ENCODE data around the gene TMUB1. TPM values are rescaled to one million over a fixed set of nuclear protein-coding genes. Genes with fewer than 3 reads are reported as not detected.

The TMUB1 gene
- total and polyA plus RNA-seq, 4 donors = 32.8 to 104 (median 46.6) TPM

DNA sequence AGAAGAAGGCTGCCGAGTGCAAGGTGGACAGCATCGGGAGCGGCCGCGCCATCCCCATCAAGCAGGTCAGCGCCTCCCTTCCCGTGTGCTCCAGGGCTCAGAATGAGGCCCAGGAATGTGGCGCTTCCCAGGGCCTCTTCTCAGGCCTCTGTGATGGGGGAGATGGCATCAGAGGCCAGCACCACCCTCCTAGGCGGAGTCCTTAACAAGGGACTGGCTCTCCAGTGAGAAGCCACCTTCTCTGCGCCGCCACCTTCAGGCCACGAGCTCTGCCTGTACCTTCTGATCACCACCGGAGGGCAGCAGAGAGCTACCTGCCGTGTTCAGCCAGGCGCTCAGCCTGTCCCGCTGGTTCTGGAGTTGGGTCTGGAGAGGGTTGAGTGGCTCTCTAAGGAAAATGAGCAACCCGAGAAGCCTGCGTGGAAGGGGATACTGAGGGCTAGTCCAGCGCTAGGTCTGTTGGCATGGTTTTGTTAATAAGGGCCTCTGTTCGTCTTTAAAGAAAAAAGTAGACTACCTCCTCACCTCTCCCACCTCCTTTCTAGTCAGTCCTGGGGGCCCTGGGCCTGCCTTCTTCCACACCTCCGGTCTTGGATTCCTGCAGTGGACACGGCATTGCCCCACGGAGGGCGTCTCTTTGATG is 40.6 kb upstream of the TMUB1 start:
- Histone ChIP-seq H3K4me3 (no peak overlapping the region), H3K36me3 (ENCODE audit: control insufficient read depth in 4 of 4, insufficient read depth in 4 of 4, low read length in 4 of 4) (peaks cover 0 to 70% (median 19%) of the 10 kb centered on the region in 4 donors), H3K9ac (ENCODE audit: insufficient read depth in 1 of 2, low read length in 2 of 2) (no peak overlapping the region), H3K27me3 (ENCODE audit: control insufficient read depth in 3 of 3, insufficient read depth in 3 of 3, low read length in 2 of 3) (no peaks in the 10 kb centered on the region), H3K4me1 (ENCODE audit: control insufficient read depth in 5 of 5, insufficient read depth in 5 of 5, low read length in 5 of 5) (peaks cover 0 to 7% (median 0%) of the 10 kb centered on the region in 5 donors), H3K27ac (ENCODE audit: low read depth in 1 of 2, low read length in 1 of 2) (no peak overlapping the region), H3K9me3 (ENCODE audit: control insufficient read depth in 4 of 4, insufficient read depth in 3 of 4, low read length in 3 of 4) (no peaks in the 10 kb centered on the region)
- ATAC-seq (ENCODE audit: insufficient read depth, low FRiP score) (peak; percentile 84), DNase-seq (peak; percentile 86 to 90 (median 88))
- 49 to 58% methylated on average over 24 of the region's 24 CpGs for WGBS, 2 donors
- TF ChIP-seq, protein P1, sequence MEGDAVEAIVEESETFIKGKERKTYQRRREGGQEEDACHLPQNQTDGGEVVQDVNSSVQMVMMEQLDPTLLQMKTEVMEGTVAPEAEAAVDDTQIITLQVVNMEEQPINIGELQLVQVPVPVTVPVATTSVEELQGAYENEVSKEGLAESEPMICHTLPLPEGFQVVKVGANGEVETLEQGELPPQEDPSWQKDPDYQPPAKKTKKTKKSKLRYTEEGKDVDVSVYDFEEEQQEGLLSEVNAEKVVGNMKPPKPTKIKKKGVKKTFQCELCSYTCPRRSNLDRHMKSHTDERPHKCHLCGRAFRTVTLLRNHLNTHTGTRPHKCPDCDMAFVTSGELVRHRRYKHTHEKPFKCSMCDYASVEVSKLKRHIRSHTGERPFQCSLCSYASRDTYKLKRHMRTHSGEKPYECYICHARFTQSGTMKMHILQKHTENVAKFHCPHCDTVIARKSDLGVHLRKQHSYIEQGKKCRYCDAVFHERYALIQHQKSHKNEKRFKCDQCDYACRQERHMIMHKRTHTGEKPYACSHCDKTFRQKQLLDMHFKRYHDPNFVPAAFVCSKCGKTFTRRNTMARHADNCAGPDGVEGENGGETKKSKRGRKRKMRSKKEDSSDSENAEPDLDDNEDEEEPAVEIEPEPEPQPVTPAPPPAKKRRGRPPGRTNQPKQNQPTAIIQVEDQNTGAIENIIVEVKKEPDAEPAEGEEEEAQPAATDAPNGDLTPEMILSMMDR (IDR thresholded peaks at IDR 0.05; ENCODE audit: control extremely low read depth, extremely low read depth) = peak; percentile 98

DNA sequence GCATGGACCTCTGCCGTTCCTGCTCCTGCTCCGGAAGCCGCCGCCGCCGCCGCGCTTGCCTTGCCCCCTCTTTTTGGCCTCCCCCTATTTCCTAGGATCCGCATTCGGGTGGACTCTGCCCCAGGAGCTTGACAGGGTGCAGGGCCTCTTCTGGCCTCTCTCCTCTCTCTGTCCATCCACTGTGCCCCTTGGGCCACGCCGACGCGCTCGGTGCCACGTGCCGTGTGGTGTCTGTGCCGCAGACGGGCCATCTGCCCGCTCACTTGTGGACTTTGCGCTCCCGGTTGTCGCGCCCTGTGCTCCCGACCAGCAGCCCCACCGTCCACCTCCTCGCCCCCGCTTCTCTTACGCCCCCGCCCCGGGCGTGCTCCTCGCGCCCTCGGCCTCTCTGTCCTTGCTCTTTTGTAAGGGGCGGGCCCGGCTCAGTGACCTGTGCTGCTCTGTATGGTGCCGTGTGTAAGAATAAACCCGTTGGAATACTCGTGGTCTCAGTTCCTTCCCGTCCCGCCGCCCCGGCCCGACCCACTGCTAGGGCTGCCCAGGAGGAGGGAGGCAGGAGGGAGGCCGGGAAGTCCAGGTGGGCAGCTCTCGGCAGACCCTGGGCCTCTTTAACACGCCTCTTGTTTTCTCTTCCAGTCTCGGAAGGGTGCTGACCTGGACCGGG is 40.0 kb upstream of the TMUB1 start:
- TF ChIP-seq, protein P1 (IDR thresholded peaks at IDR 0.05; ENCODE audit: control extremely low read depth, extremely low read depth) = no peak
- DNase-seq = no peak
- Histone ChIP-seq H3K36me3 (ENCODE audit: control insufficient read depth in 4 of 4, insufficient read depth in 4 of 4, low read length in 4 of 4) (peaks cover 0 to 69% (median 18%) of the 10 kb centered on the region in 4 donors), H3K27me3 (ENCODE audit: control insufficient read depth in 3 of 3, insufficient read depth in 3 of 3, low read length in 2 of 3) (no peaks in the 10 kb centered on the region), H3K27ac (ENCODE audit: low read depth in 1 of 2, low read length in 1 of 2) (no peak overlapping the region), H3K9ac (ENCODE audit: insufficient read depth in 1 of 2, low read length in 2 of 2) (no peak overlapping the region), H3K4me3 (no peak overlapping the region), H3K9me3 (ENCODE audit: control insufficient read depth in 4 of 4, insufficient read depth in 3 of 4, low read length in 3 of 4) (no peaks in the 10 kb centered on the region), H3K4me1 (ENCODE audit: control insufficient read depth in 5 of 5, insufficient read depth in 5 of 5, low read length in 5 of 5) (peaks cover 0 to 7% (median 0%) of the 10 kb centered on the region in 5 donors)
- no peak for ATAC-seq (ENCODE audit: insufficient read depth, low FRiP score)
- 91% methylated on average over 50 of the region's 50 CpGs for WGBS, 2 donors

DNA sequence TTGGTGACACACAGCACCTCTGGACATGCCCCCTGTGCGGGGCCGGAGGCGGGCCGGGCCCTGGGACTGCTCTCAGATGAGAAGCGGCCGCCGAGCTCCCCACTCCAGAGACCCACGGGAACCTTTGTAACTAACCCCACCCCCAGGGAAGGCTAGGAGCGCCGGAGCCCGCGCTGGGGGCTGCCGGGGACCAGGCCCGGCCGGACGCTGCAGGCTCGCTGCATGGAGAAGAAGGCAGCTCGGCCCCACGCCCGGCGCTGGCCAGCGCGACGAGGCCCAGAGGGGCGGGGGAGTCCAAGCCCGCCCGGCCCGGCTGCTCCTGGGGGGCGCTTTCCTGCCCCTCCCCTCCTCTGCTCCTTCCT is 39.5 kb upstream of the TMUB1 start:
- DNase-seq (no peak), ATAC-seq (ENCODE audit: insufficient read depth, low FRiP score) (no peak)
- Histone ChIP-seq H3K27me3 (ENCODE audit: control insufficient read depth in 3 of 3, insufficient read depth in 3 of 3, low read length in 2 of 3) (no peaks in the 10 kb centered on the region), H3K36me3 (ENCODE audit: control insufficient read depth in 4 of 4, insufficient read depth in 4 of 4, low read length in 4 of 4) (peaks cover 0 to 69% (median 16%) of the 10 kb centered on the region in 4 donors), H3K27ac (ENCODE audit: low read depth in 1 of 2, low read length in 1 of 2) (no peak overlapping the region), H3K9ac (ENCODE audit: insufficient read depth in 1 of 2, low read length in 2 of 2) (no peak overlapping the region), H3K9me3 (ENCODE audit: control insufficient read depth in 4 of 4, insufficient read depth in 3 of 4, low read length in 3 of 4) (no peaks in the 10 kb centered on the region), H3K4me1 (ENCODE audit: control insufficient read depth in 5 of 5, insufficient read depth in 5 of 5, low read length in 5 of 5) (peaks cover 0 to 7% (median 0%) of the 10 kb centered on the region in 5 donors), H3K4me3 (no peak overlapping the region)
- 93% methylated on average over 29 of the region's 29 CpGs for WGBS, 2 donors
- TF ChIP-seq, protein P1 (IDR thresholded peaks at IDR 0.05; ENCODE audit: control extremely low read depth, extremely low read depth) = no peak

All from lung (tissue), 12 donors.